ELF-1 (cell line): ENCODE results near the gene CEP170.

Source experiments
- DNase-seq: peaks from one replicate; pipeline ENCODE4 v3.0.0-alpha.2; 2016; ENCODE audit warnings: low read depth, low spot score

The CEP170 gene

DNA sequence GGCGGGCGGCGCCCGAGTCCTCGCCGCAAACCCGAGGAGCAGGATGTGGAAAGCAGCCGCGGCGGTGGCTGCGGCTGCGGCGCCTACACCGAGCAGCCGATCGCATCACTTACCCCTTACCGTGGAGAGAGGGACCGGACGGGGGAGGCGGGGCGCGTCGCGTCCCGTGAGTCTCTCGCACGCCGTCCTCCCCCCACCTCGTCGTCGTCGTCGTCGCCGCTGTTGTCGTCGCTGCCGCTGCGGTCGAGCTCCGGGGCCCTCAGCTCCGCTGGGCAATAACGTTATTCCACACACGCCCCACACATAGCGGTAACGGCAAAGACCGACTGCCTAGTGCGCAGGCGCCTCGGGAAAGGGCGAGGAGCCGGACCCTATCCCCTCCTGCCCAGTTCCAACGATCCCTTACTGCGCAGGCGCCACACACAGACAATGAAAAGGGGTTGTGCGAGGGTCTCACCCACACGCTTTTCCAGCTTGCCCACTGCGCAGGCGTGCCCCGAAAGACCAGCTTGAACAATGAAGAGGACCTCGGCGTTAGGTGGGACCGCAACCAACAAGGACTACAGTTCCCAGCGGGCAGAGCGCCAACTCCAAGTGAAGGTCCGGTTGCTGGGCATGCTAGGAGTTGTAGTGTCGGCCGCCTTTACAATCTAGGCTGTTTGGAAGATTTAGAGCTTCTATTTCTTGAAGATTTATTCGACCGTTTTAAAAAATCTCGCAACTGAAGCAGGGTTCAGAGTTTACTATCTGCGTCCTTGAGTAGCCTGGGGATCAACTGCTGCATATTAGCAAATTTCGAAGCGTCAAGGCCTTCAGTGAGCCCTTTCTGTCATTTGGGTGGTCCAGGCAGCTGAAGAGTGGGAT lies at the start of gene CEP170:
TSS of gene CEP170 (minus strand) at position 355 of the 864 bp plus-strand sequence. CDS start 30,001 bp downstream, outside the sequence.
- peak; percentile 99 for DNase-seq

DNA sequence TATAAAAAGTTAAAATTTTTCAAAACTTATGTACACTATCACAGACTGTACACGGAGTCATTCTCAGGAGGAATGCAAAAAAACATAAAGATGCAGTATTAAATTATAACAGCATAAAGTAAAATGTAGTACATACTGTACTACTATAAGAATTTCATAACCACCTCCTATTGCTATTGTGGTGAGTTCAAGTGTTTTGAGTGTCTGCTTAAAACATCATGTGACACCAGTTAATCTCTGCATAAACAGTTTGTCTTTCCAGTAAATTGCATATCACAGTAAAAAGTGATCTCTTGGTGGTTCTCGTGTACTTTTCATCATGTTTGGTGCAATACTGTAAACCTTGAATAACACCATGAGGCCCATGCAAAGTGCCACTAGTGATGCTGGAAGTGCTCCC lies 46.0 kb upstream of the CEP170 start:
- no peak for DNase-seq

DNA sequence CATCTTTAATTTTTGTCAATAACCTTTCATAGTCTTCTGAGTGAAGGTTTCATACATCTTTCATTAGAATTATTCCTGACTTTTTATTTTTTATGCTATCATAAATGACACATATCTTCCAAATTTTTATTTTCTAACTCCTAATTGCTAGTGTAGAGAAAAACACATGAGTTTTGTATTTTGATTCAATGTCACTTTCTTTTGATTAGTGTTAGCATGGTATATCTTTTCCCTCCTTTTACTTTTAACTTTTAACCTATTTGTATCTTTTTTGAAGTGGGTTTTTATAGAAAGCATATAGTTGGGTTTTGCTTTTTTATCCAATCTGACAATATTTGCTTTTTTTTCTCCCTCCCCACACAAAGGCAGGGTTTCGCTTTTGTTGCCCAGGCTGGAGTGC lies 44.0 kb upstream of the CEP170 start:
- DNase-seq, result no peak

DNA sequence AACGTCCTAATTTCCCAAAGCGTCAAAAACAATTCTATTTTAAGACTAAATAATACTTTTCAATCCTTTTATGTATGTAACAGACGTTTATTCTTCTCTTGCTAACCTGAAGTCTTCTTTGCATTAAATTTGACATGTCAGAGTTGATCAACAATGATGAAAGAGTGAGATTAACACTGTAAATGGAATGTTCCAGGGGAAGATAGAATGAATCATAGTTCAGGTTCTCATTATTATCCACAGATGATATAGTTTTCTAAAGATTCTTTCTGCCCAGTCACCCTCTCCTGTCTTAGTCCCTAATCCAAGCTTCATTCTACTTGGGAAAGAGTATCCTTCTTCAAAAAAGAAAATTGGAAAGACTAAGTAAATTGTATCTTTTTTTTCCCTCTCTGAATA lies 39.6 kb upstream of the CEP170 start:
- DNase-seq, result no peak

DNA sequence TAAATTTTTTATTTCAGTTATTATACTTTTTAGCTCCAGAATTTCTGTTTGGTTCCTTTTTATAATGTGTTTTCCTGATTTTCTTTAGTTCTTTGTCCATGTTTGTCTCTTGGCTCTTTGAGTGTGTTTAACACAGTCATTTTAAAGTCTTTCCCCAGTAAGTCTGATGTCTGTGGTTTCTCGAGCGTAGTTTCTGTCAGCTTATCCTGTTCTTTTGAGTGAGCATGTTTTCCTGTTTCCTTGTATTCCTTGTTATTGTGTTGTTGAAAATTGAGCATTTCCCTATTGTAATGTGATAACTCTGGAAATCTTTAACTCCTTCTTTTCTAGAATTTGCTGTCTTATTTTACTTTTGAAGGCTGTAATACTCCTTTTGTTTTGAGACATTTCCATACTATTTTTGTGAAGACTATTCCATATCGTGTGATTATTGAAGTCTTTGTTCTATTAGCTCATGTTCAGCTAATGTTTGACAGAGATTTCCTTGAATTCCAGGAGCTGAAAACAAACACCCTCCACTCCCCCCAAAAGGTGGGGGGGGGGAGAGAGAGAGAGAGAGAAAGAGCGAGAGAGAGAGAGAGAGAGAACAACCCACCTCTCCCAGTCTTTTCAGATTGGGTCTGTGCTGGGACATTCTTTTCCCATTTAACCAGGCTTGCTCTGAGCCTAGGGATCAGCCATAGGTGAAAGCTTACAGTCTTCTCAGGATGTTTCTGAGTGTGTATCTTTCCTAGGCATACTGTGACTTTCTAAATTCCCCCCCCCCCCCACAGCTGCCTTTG lies 39.1 kb upstream of the CEP170 start:
- peak; percentile 2 for DNase-seq

DNA sequence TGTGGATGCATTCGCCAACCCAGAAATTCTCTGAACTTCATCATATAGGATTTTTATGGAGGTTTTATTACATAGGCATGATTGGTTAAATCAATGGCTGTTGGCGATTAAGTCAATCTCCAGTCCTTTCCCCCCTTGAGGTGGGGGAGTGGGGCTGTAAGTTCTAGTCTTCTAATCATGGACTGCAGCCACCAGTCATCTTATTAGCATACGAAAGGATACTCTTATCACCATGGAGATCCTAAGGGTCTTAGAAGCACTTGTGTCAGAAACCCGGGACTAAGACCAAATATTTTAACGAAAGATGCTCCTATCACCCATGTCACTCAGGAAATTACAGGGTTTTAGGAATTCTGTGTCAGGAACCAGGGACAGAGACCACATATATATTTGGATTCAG lies 37.0 kb upstream of the CEP170 start:
- no peak for DNase-seq

DNA sequence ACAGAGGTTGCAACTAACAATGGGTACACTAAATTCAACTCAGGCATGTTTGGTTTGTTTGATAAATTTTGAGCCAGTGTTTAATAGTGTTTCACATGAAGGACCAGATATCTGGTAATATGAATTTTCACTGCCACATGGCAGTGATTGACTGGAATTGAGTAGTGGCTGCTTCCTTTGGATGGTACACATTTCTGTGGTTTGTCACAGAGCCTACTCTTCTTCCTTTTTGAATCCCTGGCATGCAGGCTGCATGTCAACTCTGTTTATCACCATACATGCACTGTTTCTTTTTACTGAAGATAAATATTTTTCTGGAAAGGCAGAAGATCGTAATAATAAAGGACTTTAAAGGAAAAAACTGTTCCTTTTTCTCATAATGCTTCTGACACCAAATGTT lies 36.2 kb upstream of the CEP170 start:
- no peak for DNase-seq

DNA sequence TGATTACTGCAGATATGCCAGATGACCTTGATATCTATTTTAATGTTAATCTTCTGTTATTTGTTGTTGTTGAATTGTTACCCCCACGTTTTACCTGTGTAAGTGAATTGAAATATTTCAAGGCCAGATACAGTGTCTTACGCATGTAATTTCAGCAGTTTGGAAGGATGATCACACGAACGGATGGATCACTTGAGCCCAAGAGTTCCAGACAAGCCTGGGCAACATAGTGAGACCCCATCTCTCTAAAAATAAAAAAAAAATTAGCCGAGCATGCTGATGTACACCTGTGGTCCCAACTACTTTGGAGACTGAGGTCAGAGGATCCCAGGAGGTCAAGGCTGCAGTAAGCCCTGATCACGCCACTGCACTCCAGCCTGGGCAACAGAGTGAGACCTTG lies 33.0 kb upstream of the CEP170 start:
- no peak for DNase-seq

DNA sequence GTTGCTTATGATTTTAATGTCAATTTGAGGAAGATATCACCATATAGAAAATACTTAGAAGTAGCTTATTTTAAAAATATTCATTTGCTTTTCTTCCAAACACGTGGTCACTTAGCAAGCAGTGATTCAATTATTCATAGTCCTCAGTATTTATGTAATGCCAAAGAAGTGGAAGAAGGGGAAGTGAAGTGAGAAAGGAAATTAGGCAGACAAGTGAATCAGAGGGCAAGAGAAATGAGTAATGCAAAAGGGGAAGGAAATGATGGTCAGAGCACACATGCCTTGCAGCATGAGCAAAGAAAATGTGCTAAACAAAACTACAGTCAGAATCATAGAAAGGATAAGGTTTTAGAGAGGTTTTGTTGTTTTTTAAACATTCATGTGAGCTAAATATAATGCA lies 32.6 kb upstream of the CEP170 start:
- DNase-seq, result no peak

DNA sequence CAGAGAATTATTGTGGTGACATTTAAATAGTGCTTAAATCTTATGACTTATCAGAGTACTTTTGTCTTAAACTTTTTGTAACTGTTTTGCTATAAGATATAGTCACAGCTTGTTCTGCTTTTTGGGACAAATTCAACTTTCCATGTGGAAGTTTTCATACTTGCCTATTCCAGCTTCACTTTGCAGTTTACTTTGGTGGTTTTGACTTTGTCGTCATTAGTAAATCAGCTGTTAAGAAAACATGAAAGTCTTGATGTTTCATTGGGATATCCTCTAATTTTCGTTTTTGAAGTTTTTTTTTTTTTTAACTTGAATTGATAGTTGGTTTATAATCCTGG lies 32.0 kb upstream of the CEP170 start:
- no peak for DNase-seq

DNA sequence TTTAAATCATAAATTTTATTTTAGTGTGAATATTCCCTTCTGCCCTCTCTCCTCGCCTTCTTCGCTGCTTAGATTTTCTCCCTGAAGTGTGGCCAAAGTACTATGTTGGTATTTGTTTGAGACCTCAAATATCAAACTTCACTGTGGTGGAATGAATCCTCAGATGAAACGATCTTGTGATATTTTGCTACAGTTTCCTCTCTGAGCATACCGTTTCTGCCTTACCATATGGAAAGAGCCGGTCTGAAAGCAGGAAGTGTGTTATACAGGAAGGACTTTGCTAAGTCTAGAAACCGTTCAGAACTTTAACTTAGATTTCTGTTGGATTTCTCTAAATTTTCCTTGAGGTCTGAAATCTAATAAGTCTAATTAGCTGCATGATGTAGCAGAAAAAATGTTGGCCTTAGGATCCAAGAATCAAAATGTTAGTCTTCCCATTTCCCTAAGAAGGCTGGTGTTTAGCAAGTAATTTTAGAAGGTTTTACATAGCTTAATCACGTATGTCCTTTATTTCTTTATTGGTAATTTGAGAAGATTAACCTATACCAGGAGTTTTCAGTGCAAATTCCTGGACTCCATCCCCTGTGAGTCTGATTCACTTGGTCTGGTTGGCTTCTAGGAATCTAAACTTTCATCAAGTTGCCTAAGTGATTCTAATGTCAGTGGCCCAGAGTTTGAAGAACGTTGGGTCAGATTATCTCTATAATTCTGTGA lies 31.5 kb upstream of the CEP170 start:
- DNase-seq, result no peak

DNA sequence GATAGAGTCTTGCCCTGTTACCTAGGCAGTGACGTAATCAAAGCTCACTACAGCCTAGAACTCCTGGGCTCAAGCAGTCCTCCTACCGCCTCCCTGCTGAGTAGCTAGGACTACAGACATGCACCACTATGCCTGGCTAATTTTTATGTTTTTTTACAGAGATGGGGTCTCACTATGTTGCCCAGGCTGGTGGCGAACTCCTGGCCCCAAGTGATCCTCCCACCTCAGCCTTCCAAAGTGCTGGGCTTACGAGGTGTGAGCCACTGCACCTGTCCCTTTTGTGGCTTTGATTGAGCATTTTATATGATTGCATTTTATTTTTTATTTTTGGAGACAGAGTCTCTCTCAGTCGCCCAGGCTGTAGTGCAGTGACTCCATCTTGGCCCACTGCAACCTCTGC lies 26.6 kb upstream of the CEP170 start:
- DNase-seq, result no peak

DNA sequence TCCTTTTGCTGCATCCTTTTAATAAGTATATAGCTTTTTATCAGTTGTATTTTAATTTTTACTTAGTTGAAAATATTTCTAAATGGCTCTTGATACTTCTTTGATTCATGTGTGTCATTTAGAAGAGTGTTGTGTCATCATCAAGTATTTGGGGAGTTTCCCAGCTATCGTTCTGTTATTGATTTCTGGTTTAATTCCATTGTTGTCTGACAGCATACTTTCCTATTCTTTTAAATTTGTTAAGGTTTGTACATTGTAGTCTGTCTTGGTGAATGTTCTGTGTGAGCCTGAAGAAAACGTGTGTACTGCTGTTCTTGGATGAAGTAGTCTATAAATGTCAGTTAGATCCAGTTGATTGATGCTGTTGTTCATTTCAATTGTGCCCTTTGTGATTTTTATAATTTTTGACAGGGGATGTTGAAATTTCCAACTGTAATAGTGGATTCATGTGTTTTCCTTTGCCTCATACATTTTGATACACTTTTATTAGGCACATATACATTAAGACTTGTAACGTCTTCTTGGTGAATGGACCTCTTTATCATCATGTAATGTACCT lies 25.6 kb upstream of the CEP170 start:
- no peak for DNase-seq

DNA sequence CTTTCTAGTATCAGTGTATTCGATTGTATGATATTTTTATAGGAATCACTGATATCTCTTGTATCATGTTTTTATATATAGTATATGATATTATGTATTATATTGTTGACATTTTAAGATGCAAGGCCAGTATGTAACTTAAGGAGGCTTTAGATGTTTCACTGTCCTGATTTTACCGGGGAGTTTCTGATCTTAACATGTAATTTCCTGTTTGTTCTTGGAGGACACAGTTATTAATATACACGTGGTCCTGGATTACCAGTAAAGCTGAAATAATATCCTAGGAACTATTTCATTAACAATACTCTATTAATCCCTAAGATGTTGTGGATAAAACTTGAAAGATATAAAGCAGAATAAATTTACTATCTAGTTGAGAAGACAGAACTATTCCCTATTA lies 20.2 kb upstream of the CEP170 start:
- DNase-seq, result no peak

DNA sequence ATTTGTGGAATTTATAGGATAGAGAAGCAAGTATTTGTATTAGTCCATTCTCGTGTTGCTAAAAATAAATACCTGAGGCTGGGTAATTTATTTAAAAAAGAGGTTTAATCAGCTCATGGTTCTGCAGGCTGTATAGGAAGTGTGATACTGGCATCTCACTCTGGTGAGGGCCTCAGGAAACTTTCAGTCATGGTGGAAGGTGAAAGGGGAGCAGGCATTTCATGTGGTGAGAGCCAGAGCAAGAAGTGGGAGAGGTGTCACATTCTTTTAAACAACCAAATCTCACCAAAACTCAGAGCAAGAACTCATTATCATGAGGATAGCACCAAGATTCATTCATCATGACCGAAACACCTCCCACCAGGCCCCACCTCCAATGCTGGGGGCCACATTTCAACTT lies 18.9 kb upstream of the CEP170 start:
- no peak for DNase-seq

DNA sequence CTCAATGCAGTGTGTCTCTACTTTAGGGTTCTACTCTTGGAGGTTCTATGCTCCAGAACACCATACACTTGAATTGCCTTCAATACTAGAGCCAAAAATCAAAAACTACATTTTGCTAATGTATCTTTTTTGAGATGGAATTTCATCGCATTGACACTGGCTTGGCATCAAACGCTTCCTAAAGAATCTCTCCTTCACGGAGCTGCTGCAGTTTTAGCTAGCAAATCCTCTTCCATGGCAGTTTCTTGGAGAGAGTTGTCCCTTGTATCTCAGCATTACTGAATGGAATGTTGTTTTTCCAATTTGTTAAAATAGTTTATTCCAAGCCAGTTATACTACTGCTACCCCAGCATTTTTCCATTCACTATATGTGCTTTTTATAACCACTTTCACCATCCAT lies 18.4 kb upstream of the CEP170 start:
- no peak for DNase-seq

DNA sequence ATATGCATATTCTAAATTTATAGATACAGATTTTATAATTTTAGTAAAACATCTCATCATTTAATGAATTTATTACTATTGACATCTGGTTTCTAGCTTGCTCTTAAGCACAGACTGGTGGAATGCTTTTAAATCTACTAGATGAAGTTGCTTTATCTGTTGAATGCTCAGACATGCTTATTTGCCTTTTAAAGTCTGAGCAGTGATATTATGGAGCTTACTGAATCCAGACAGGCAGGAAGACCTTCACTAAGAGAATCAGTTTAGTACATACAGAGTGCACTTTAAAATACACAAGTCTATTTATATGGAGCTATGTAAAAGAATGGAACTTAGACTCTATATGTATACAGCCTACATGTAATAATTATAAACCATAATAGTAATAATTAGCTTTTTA lies 17.3 kb upstream of the CEP170 start:
- no peak for DNase-seq

DNA sequence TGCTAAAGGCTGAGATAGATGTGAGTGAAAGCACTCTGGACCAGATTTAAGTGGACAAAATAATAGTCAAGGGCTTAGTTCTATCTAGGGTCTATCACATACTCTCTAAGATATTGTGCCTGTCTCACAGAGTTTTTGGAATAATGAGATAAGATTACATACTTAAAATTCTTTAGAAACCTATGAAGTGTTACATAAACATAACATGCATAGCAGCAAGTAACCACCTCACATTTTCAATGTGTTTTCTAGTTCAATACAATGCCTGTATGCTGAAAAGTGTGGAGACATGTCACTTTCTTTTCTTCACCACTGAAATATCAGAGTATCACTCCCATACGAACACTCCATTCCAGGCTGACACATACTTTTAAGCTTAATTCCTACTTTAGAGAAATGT lies 16.9 kb upstream of the CEP170 start:
- DNase-seq, result no peak

DNA sequence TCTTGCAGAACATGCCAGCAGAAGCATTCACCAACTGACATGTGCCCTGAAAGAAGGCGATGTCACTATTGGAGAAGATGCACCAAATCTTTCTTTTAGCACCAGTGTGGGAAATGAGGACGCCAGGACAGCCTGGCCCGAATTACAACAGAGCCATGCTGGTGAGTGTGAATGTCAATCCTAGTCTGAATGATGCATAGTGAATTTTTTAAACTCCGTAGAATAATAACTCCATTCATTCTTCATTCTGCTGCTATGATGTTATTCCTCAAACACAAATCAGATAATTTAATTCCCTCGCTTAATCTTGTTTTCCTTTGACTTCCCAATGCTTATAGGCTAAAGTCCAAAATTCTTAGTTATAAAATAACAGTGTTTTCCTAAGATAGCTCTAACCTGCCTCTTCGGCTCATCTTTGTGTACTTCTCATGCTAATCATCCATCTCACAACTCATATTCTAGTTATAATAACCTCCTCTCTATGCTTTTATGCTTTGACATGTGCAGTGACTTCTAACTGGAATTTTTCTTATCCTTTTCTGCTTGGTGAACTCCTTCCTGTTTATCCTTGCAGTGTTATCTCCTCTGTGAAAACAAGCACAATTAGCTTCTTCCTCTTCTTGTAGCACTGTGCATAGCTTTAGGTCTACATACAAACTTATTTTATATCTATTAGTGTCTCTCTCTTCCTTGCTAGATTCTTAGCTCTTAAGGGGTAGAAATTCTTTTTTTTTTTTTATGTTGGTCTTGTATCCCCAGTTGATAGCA lies 15.2 kb upstream of the CEP170 start:
- no peak for DNase-seq

DNA sequence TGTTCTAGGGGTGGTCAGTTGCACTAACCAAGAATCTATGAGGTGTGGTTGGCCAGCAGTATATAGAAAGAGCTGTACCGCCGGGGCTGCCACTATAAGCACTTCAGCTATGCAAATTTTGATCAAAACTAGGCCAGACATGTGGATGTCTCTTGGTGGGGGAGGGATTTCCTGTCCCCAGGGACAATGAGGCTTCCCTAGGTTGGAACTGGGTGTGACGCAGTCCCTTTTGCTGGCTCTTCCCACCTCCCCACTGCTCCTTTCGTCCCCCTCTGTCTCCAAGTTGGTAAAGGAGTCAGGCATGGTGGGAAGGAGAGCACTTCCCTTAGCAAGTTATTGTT lies 14.3 kb upstream of the CEP170 start:
- no peak for DNase-seq

DNA sequence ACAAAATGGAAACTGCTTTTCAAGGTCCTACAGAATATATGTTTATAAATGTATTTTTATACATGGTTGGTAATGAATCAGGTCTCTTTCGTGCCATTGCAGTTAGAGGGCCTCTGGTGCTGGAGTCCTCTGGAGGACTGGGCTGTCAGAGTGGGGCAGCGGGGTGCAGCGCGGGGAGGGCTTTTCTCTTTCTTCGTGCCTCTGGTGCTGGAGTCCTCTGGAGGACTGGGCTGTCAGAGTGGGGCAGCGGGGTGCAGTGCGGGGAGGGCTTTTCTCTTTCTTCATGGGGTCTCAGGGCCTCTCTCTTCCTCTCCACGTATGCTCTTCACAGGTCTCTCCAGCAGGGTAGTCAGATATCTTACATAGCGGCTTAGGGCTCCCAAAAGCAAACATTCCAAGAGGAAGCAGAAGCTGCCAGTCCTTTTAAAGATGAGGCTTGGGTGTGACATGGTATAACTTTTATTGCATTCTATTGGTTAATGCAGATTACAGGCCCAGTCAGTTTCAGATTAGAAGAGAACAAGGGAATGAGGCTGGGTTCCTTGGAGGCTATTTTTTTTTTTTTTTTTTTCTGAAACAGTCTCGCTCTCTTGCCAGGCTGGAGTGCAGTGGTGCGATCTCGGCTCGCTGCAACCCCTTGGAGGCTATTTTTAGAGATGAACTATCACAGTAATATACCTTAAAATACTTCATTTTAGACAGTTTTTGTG lies 13.8 kb upstream of the CEP170 start:
- peak; percentile 18 for DNase-seq
